COLO829 (cell line): ENCODE measurements around the gene UBXN6.

Source experiments
- DNase-seq: peaks from one replicate; pipeline ENCODE4 v3.0.0; 2012; ENCODE audit warnings: low spot score

The UBXN6 gene

DNA sequence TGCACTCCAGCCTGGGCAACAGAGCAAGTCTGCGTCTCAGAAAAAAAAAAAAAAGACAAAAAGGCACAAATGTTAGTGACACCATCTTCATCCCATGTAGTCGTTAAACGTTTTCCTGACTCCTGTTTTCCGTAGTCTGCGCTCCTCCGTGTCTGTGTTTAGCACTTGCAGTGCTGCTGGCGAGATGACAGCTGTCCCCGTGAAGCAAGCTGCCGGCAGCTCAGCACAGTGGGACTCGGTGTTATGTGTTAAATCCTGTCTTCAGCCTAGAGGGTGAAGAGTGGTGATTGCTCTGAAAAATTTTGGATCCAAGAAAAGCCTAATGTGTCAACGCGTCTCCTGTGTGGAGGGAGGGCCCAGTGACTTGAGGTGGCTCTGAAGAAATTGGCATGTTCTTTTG lies 18.4 kb downstream of the UBXN6 start:
- no peak for DNase-seq

DNA sequence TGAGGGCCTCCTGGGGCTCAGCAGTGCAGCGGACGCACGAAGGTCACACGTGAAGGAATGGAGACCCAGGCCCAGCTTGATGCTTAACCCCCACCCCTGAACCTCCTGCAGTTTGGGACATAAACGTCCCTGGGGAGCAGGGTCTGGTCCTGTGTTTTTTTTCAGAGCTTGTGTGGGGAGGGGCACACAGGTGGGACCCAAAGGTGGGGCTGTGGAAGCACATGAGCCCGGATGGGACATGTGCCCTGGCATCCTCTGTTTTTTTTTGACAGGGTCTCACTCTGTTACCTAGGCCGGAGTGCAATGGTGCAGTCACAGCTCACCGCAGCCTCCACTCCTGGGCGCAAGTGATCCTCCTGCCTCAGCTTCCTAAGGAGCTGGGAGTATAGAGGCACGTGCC lies 20.5 kb downstream of the UBXN6 start:
- no peak for DNase-seq

DNA sequence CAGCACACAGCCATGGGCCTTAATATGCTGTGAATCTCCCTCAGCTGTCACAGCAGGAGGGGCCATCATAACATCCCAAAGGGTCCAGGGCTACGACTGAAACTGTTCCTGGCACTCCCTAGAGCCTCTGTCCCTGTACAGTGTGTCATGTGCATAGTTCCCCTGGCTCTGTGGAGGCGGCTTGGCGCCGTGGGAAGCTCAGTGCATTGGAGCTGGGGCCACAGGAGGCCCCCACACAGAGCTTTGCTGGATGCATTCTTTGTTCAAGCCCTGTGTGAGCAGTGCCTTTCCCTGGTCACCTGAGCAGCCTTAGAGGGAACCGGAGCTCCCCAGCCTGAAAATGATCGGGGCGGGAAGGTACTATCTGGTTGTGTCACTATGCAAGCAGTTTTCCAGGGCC lies 21.4 kb downstream of the UBXN6 start:
- no peak for DNase-seq

DNA sequence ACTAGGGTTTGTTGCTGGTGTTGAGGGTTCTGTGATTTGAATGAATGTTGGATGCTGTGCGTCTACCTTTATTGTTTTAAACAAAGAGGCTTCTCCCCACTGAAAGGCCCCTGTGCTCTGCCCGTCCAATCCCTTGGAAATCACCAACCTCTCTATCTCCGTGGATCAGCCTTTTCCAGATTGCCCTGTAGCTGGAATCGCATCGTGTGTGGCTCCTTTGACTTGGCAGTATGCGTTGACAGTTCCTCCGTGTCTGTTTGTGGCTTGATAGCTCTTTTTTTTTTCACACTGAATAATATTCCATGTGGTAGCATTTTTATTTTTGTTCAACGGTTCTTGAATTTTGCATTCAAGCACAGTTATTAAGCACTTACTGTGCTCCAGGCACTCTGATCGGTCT lies 23.2 kb downstream of the UBXN6 start:
- no peak for DNase-seq

DNA sequence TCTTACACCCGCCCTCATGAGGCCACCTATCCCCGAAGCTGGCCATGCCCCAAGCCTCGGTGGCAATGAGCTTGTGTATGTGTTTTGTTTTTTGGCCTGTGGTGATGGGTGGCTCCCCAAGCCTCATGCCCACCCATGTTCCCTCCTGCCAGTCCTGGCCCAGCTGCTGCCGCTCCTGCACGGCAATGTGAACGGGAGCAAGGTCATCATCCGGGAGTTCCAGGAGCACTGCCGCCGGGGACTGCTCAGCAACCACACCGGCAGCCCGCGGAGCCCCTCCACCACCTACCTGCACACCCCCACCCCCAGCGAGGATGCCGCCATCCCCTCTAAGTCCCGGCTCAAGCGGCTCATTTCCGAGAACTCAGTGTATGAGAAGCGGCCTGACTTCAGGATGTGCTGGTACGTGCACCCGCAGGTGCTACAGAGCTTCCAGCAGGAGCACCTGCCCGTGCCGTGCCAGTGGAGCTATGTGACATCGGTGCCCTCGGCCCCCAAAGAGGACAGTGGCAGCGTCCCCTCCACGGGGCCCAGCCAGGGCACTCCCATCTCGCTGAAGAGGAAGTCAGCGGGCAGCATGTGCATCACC lies 24.6 kb downstream of the UBXN6 start:
- no peak for DNase-seq

DNA sequence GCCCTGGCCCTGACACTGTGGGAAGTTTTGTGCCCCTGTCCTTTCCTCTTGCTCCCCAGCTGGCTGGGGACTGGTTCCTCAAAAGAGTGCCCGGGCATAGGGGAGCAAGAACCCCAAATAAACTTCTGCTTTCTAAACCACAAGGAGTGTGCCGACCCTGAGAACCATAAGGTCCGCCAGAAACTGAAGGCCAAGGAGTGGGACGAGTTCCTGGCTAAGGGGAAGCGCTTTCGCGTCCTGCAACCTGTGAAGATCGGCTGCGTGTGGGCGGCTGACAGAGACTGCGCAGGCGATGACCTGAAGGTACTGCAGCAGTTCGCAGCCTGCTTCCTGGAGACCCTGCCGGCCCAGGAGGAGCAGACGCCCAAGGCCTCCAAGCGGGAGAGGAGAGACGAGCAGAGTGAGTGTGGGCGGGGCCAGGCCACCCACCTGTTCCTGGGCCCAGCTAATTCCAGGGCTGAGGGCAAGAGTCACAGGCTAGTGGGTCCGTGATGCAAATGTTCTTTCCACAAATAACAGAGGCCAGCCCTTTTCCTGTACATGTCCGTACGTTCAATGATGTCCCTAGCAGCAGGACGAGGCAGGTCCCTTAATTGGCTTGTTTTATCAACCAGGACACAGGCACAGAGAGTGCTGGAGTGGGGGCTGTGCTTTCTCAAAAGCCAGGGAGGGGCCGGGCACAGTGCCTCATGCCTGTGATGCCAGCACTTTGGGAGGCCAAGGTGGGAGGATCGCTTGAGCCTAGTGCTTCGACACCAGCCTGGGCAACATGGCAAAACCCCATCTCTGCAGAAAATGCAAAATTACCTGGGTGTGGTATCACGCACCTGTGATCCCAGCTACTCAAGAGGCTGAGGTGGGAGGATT lies 25.6 kb downstream of the UBXN6 start:
- no peak for DNase-seq

DNA sequence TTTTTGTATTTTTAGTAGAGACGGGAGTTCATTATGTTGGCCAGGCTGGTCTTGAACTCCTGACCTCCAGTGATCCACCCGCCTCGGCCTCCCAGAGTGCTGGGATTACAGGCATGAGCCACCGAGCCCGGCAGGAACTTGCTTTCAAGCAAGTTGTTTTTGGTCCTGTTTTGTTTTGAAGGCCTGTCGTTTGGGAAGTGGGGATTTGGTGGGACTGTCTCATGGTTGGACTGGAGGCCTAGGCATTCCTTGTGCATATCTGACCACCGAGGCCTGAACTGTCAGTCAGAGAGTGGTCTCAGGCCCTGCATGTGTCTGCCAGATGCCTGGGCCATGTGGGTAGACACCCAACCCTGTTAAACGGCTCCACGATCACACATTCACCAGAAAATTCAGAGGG lies 26.3 kb downstream of the UBXN6 start:
- no peak for DNase-seq

DNA sequence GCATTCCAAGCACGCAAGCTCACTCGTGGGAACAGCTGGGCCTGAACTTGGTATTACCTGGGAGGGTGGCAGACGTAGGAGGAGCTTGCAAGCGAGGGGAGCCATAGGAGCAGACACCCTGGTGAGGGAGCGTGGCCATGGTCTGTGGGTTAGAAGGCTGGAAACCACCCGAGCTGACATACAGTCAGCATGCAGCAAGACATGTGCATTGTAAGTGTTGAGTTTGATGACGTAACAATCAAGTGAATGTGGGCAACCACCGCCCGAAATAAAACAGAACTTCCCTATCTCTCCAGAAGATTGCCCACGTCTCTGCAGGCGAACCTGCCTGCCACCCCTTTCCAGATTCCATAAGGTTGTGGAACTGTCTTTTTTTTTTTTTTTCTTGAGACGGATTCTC lies 26.8 kb downstream of the UBXN6 start:
- no peak for DNase-seq

DNA sequence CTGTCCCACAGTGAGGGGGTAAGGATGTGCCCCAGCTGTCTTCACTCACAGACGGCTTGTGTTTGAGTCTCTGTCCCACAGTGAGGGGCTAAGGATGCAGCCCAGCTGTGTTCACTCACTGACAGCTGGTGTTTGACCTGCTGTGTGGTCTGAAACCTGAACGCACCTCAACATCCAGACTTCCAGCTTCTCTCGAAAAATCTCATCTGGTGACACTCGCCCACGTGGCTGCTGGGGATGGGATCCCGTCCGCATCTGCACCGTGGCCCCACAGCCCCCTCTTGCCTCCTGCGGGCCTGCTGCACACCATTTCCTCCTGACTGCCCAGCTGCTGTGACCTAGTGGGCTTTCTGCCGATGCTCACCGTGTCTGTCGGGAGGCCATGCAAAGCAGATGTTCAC lies 27.8 kb downstream of the UBXN6 start:
- no peak for DNase-seq

DNA sequence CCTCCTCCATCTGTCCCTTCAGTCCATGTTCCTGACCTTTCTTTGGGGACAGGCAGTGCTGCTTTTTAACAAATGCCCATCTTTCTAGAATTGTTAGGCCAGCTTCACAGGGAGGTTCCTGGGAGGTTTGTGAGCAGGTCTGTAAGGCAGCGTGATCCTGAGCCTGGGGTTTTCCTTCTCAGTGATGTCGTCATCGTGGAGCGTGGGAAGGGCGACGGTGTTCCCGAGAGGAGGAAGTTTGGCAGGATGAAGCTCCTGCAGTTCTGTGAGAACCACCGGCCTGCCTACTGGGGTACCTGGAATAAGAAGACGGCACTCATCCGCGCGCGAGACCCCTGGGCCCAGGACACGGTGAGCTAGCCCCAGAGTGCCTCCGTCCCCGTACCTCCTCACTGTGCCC lies 28.3 kb downstream of the UBXN6 start:
- DNase-seq: no peak

DNA sequence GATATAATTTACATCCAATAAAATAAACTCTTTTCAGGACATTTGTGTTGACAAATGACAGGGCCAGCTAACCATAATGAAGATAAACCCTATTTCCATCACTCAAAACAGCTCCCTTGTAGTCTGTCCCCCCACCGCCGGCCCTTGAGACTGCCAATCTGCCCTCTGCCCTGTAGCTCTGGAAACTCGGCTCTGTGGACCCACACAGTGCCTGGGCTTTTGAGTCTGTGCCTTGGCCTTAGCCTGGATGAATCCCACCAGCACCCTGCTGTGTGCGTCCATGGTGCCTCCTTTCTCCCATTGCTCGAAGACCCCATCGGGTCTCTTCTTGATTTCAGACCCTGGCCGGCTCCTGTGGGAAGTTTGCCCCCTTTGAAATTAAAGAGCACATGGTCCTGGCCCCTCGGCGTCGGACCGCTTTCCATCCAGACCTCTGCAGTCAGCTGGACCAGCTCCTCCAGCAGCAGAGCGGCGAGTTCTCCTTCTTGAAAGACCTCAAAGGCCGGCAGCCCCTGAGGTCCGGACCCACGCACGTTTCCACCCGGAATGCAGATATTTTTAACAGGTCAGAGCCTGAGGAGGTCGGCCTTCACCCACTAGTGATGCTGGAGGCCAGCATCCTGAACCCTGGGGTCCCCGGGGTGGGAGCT lies 29.1 kb downstream of the UBXN6 start:
- no peak for DNase-seq

DNA sequence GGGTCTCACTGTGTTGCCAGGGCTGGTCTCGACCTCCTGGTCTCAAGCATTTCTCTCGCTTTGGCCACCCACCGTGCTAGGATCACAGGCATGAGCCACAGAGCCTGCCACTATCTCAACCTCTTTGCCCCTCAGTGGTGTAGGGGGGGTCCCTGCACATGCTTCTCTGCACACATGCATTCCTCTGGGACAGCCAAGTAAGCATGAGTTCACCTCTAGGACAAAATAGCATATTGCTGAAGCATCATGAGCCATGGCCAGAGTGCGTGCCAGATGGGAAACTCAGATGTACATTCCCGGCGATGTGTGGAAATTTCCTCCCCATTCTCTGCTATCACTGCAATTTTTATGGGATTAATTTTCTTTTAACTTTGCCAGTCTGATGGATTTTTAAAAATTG lies 32.1 kb downstream of the UBXN6 start:
- DNase-seq: no peak

DNA sequence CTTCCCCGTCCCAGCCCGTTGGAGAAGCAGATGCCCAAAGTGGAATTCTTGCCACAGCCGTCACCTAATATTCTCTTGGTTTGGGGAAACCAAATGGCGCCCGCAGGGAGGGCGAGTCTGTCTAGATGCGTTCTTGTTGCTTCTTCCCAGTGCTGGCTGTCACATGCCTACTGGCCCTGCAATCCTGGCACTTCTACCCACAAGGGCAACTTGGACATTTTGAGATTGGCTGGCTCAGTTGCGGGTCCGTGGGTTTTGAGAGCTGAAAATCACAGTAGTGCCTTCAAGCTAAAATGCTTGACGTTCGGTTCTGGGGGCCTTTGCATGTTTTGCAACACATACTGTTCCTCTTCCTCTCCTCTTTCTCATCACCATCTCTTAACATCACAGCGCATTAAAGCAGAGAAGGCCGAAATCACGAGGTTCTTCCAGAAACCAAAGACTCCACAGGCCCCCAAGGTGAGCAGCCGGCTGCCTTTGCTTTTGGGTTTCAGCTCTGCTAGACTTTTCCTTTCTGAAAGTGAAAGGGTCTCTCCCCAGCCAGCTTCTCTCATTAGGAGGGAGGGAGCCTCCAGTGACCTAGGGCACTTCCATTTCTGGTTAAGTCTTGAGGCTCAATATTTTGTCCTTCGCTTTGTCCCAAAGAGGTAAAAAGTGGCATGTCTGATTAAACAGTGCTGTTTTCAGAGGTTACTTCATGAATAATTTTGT lies 34.0 kb downstream of the UBXN6 start:
- no peak for DNase-seq

DNA sequence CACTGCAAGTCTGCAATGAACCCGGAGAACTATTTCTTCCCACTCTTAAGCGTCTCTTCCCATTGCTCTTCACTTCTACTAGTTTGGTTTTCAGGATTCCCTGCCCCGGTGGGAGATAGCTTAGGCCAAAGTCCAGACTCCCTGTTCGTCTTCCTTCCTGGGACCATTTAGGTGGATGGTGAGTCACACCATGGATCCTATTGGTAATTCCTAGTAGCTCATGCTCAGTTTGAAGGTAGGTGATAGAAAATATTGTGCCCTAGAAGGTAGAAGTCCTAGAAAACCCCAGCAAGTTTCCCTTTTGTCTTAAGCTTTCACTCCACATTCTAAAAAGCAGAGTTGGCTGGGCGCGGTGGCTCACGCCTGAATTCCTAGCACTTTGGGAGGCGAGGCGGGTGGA lies 41.3 kb downstream of the UBXN6 start:
- DNase-seq: no peak

DNA sequence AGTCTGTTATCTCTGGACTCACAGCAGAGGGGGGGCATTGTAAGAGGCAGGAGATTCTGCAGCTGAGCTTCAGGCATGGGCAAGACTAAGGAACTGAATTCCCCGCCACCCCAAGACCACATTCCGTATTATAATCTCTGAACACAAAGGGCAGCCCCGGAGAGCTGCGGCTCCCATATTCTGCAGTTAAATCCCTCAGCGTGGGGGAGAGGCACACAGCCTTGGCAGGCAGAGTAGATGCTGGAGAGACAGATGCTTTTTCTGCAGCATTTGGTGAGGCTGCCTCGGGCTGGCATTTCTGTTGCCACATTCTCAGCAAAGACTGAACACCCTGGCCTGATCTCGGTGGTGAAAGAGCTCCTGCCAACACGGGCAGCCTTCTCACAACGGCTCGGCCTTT lies 42.2 kb downstream of the UBXN6 start:
- no peak for DNase-seq

DNA sequence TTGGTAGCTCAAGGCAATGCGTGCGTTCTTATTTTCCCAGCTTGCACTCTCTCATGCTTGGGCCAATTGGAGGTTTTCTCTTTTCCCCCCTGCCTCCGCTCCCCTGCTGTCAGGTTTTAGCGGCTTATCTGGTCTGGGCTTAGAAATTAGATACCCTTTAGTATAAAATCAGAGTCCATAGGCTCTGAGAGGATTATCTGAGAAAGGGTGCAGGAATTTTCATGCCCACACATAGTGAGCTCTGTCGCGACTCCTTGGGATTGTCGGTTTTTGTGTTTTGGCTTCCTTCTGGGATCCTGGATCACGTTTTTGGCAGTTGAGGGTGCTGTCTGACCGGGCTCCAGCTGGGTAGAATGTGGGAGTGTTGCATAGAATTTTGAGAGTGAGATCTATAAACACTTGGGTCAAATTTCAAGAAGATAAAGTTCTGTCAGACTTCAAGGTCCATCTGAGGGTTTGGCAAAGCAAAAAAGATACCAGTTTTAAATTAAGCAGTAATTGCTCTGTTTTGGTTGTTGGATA lies 42.7 kb downstream of the UBXN6 start:
- no peak for DNase-seq

DNA sequence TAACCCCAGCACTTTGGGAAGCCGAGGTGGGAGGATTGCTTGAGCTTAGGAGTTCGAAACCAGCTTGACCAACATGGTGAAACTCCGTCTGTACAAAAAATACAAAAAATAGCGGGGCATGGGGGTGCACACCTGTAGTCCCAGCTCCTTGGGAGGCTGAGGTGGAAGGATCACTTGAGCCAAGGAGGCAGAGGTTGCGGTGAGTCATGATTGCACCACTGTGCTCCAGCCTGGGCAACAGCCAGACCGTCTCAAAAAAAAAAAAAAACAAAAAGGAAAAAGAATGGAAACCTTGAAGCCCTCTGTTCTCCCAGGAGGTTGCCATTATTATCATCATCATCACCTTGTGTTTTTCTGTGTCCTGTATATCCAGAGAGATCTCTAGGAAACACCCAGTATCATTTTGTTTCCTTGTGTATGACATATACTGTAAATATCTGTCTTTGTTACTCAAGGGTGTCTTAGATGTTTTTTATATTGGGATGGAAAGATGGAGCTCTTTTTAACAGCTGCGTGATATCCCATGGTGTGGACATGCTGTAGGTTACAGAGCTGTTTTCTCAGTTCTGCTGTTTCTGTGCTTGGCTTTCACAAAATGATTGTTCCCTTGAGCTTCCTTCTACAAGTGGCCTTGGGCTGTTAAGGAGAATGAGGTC lies 43.3 kb downstream of the UBXN6 start:
- DNase-seq: no peak

DNA sequence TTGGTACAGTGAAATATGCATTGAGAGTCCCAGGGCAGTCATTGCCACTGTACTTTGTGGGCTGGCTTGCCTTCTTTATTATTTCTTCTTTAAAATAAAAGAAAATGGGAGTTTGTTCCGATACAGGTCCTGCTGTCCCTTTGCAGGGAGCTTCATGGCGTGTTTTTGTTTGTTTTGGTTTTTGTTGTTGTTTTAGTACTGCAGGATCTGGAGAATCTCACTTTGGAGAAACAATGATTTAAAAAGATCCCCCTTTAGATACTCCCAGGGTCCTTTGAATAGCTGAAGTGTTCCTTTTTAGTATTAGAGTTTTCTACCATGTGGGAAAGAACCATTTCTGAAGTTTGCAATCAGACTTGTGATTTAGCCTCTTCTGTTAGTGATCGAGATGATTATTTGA lies 44.0 kb downstream of the UBXN6 start:
- DNase-seq: no peak

DNA sequence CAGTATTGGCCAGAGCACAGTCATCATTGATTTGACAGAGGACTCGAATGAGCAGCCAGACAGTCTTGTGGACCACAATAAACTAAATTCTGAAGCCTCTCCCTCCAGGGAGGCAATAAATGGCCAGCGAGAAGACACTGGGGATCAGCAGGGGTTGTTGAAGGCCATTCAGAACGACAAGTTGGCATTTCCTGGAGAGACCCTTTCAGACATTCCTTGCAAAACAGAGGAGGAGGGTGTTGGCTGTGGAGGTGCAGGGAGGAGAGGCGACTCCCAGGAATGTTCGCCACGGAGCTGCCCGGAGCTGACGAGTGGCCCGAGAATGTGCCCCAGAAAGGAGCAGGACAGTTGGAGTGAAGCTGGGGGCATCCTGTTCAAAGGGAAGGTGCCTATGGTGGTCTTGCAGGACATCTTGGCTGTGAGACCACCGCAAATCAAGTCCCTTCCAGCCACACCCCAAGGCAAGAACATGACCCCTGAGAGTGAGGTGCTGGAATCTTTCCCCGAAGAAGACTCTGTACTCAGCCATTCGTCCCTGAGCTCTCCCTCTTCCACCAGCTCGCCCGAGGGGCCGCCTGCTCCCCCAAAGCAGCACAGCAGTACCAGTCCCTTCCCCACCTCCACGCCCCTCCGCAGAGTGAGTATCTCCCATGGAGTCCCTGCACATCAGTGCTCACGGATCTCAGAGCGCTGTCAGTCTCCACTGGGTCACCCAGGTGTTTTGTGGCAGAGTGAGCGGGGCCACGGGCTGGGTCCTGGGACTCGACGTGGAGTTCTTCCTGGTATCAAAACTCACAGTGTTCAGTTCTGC lies 48.3 kb downstream of the UBXN6 start:
- no peak for DNase-seq

DNA sequence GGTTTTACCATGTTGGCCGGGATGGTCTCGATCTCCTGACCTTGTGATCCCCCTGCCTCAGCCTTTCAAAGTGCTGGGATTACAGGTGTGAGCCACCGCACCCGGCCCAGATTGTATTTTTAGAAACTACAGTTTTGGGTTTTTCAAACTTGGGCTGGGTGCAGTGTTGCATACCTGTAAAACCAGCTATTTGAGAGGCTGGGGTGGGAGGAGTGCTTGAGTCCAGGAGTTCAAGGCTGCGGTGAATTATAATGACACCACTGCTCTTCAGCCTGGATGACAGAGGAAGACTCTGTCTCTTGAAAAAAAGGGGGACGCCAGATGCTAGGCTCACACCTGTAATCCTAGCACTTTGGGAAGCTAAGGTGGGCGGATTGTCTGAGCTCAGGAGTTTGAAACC lies 51.0 kb downstream of the UBXN6 start:
- DNase-seq: no peak

DNA sequence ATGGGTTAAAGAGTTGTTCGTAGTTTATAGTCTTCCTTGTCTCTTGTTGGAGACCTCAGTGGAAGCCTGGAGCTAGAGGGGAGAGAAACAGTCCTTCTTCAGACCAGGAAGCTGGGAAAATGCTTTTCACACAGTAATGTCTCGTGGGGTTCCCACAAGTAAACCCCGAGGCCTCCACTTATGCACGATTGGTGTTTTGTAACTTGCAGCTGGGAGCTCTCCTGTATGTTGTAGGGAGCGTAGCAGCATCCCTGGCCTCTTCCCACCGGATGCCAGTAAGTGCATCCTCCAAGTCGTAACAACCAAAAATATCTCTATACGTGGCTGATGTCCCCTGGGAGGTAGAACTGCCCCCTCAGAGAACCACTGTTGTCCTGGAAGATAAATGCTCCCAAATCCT lies 51.6 kb downstream of the UBXN6 start:
- no peak for DNase-seq
